Heart right ventricle (tissue), 16 donors: ENCODE data around the gene KLF11. TPM values are rescaled to one million over a fixed set of nuclear protein-coding genes. Genes with fewer than 3 reads are reported as not detected.

Experiments
- ATAC-seq, 8 donors: fragments of 200-7000 bp; cut with Tn5 transposase; one replicate each; pipeline ENCODE4 v1.9.1; 2020; ENCODE audit warnings: mild to moderate bottlenecking in 8 of 8, moderate library complexity in 8 of 8, moderate number of reproducible peaks in 1 of 8
- DNase-seq, 2 donors: peaks; one replicate each; pipeline ENCODE4 v3.0.0-alpha.2; 2020
- H3K27ac ChIP-seq, 10 donors: fragments of 200-600 bp; sonication (generic) in 2 of 10; one replicate each; pipeline versions ENCODE4 v1.5.0 to v1.8.0; 2020 to 2022; ENCODE audit warnings: mild to moderate bottlenecking in 3 of 10
- H3K27me3 ChIP-seq, 7 donors: fragments of 200-600 bp; one replicate each; pipeline ENCODE4 v1.8.0; 2021 to 2022; ENCODE audit warnings: mild to moderate bottlenecking in 2 of 7
- H3K36me3 ChIP-seq, 9 donors: fragments of 200-600 bp; sonication (generic) in 1 of 9; one replicate each; pipeline versions ENCODE4 v1.5.0 to v1.8.0; 2020 to 2022; ENCODE audit warnings: mild to moderate bottlenecking in 2 of 9
- H3K4me1 ChIP-seq, 9 donors: fragments of 200-600 bp; sonication (generic) in 1 of 9; one replicate each; pipeline versions ENCODE4 v1.5.0 to v1.8.0; 2020 to 2022; ENCODE audit warnings: mild to moderate bottlenecking in 4 of 9
- H3K4me3 ChIP-seq, 10 donors: fragments of 200-600 bp; sonication (generic) in 2 of 10; one replicate each; pipeline versions ENCODE4 v1.5.0 to v1.8.0; 2020 to 2022; ENCODE audit warnings: mild to moderate bottlenecking in 7 of 10, moderate library complexity in 2 of 10
- H3K9me3 ChIP-seq, 11 donors: fragments of 200-600 bp in 10 of 11; sonication (generic) in 2 of 11; one replicate each; pipeline versions ENCODE4 v1.5.0 to v1.8.0; 2013 to 2022; ENCODE audit warnings: mild to moderate bottlenecking in 2 of 11, control low read depth in 1 of 11, moderate library complexity in 1 of 11
- WGBS, 2 donors: extraction: QIAGEN DNeasy Blood & Tissue Kit; methylation state at CpG; one replicate each; pipeline ENCODE4 v1.1.7; 2013; ENCODE audit warnings: inconsistent platforms in 1 of 2; 5-methylcytosine and 5-hydroxymethylcytosine counted together
- intact Hi-C, 10 donors: fragments of 100-400 bp; cut with DNase I; formaldehyde crosslinking; loops; one replicate each; pipeline versions ENCODE4 v1.11.1 to v1.14.2; 2022
- polyA plus RNA-seq, 2 donors: library from polyadenylated mRNA; stranded (reverse); fragments of 200-250 nt; gene quantifications; one replicate each; pipeline ENCODE4 v1.2.3, GENCODE V29; 2013
- total RNA-seq, 10 donors: library from RNA; stranded (reverse); fragmentation: NEBNext Ultra II Directional in 3 of 10; extraction: Animal tissue kit (Norgen Biotek cat#: 25700) in 3 of 10; gene quantifications; one replicate each; pipeline versions ENCODE4 v1.2.1 to v1.2.4, GENCODE V29; 2021 to 2023
- TF ChIP-seq, protein P1 (sequence below), 9 donors: fragments of 200-600 bp; sonication (generic) in 2 of 9; IDR thresholded peaks; one replicate each; pipeline versions ENCODE4 v1.5.0 to v1.8.0; 2021 to 2022; ENCODE audit warnings: antibody characterized with exemption in 9 of 9, mild to moderate bottlenecking in 5 of 9, moderate library complexity in 1 of 9
- donor health status: Arrhythmogenic right ventricular cardiomyopathy.
- donor health status: ischemic (EF 13 %, LVEDD 7.1; RV severe dilation, severe dysfunction).
- donor health status: healthy with polysubstance abuse.
- donor health status: DM: no; HTN: yes; CAD: no.
- donor health status: DM: no; HTN: no; CAD: no.
- donor health status: ischemic (EF 25% LVEDD 6.9; RV normal size, moderate dysfunction).
- donor health status: ischemic (EF 25% LVEDD 5.7; RV mildly dilated, moderate dysfunction).
- donor health status: healthy.
- donor health status: DM: yes; HTN: yes; CAD: no.
- donor health status: Ischemic cardiomyopathy.
- donor health status: ischemic (EF 35%, LVEDD 5.7; RV mildly dilated, moderate dysfunction).
- donor health status: nonischemic (EF 11% LVEDD 7.7; RV severe dilation, severe dysfunction).
- donor health status: DM: yes; HTN: yes; CAD: no.
- donor health status: PGD.
- donor health status: ischemic (EF 29% LVEDD 5.4; RV normal size, mild dysfunction).
- donor health status: nonischemic (EF 23%, LVEDD 6.1; RV moderate dilation, normal function).

KLF11 gene
- total and polyA plus RNA-seq, 12 donors, result 6.1 to 33.7 (median 19.3) TPM

GRCh38 chr2:10083692-10084211, 40.4 kb downstream of the KLF11 start:
- Histone ChIP-seq H3K27ac (no peak overlapping the region), H3K36me3 (no peaks in the 10 kb centered on the region)
- intact Hi-C loops, result no loop called here

DNA sequence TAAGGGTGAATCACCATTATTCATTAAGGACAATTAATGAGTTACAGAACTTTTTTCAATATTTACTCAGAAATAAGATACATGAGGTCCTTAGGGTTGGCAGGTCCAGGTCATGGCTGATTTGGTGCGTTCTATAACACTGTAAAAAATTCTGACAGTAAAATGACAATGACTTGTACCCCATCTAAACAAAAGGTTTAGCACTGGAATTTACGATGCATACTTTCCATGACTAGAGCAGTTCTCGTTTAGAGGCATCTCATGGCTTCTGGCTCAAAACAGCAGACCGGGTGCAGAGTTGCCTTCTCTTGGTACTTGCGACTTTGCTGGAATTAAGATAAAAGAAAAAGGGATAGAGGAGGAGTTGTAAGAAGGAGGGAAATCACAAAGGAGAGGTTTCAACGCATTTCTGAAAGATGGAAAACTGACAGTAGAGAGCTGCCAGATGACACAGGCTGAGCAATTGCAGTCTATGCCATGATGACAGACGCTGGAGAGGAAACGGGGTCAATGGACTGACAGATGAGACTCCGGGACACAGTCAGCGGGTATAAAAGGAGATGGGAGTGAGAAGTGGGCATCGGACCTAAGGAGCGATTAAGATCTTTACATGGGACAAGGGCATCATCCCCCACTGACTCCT, 41.0 kb downstream of the KLF11 start:
- no peaks in the 10 kb centered on the region for H3K9me3 ChIP-seq
- H3K27ac ChIP-seq, result no peak overlapping the region
- 66 to 71% methylated on average over 12 of the region's 12 CpGs for WGBS, 2 donors
- peaks cover 0 to 68% (median 51%) of the 10 kb centered on the region in 7 donors for H3K27me3 ChIP-seq
- intact Hi-C loops, result no loop called here
- peaks cover 3 to 18% (median 10%) of the 10 kb centered on the region in 9 donors for H3K4me1 ChIP-seq
- TF ChIP-seq, protein P1, sequence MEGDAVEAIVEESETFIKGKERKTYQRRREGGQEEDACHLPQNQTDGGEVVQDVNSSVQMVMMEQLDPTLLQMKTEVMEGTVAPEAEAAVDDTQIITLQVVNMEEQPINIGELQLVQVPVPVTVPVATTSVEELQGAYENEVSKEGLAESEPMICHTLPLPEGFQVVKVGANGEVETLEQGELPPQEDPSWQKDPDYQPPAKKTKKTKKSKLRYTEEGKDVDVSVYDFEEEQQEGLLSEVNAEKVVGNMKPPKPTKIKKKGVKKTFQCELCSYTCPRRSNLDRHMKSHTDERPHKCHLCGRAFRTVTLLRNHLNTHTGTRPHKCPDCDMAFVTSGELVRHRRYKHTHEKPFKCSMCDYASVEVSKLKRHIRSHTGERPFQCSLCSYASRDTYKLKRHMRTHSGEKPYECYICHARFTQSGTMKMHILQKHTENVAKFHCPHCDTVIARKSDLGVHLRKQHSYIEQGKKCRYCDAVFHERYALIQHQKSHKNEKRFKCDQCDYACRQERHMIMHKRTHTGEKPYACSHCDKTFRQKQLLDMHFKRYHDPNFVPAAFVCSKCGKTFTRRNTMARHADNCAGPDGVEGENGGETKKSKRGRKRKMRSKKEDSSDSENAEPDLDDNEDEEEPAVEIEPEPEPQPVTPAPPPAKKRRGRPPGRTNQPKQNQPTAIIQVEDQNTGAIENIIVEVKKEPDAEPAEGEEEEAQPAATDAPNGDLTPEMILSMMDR (IDR thresholded peaks at IDR 0.05), result no peak
- H3K4me3 ChIP-seq, result no peak overlapping the region
- ATAC-seq, result no peak
- H3K36me3 ChIP-seq, result no peaks in the 10 kb centered on the region
- DNase-seq, result no peak

More at GRCh38 chr2:10083692-10084211, 40.4 kb downstream of the KLF11 start:
- no peak for ATAC-seq
- peaks cover 3 to 24% (median 16%) of the 10 kb centered on the region in 9 donors for H3K4me1 ChIP-seq
- H3K9me3 ChIP-seq, result no peaks in the 10 kb centered on the region
- TF ChIP-seq, protein P1 (IDR thresholded peaks at IDR 0.05), result no peak
- peaks cover 0 to 71% (median 48%) of the 10 kb centered on the region in 7 donors for H3K27me3 ChIP-seq
- DNase-seq, result no peak
- WGBS, 2 donors, result 64 to 66% methylated on average over 13 of the region's 13 CpGs
- no peak overlapping the region for H3K4me3 ChIP-seq

- Histone ChIP-seq H3K4me3 (no peak overlapping the region), H3K9me3 (no peaks in the 10 kb centered on the region), H3K36me3 (no peaks in the 10 kb centered on the region), H3K27me3 (peaks cover 0 to 74% (median 54%) of the 10 kb centered on the region in 7 donors), H3K4me1 (peaks cover 3 to 18% (median 9%) of the 10 kb centered on the region in 9 donors), H3K27ac (no peak overlapping the region)
- intact Hi-C loops, result no loop called here
- WGBS, 2 donors, result 68 to 82% methylated on average over 6 of the region's 6 CpGs
- DNase-seq (no peak), ATAC-seq (no peak)
- TF ChIP-seq, protein P1 (IDR thresholded peaks at IDR 0.05), result no peak
These were observed 41.8 kb downstream of the KLF11 start for GRCh38 chr2:10085043-10085667.

DNA sequence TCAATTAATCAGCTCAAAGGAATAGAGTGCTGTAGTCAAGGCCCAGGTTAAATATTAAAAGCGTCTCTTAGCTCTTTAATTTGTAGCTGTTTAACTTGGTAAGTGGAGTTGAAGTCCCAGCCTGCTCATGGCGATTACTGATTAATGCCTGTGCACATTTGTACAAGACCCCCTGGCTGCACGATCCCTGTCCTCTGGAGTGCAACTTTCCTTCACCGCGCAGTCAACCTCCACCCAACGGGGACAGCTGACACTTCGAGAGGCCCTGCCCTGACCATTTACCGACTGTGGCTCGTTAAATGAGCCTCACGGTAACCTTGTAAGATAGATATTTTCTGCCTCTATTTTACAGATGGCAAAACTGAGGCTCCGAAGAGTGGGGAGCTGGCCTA, 42.3 kb downstream of the KLF11 start:
- Histone ChIP-seq H3K27ac (no peak overlapping the region), H3K27me3 (peaks cover 0 to 74% (median 54%) of the 10 kb centered on the region in 7 donors), H3K4me1 (peaks cover 0 to 14% (median 5%) of the 10 kb centered on the region in 9 donors), H3K9me3 (no peaks in the 10 kb centered on the region), H3K4me3 (no peak overlapping the region), H3K36me3 (no peaks in the 10 kb centered on the region)
- WGBS, 2 donors, result 95 to 96% methylated on average over 11 of the region's 11 CpGs
- intact Hi-C loops, result no loop called here
- TF ChIP-seq, protein P1 (IDR thresholded peaks at IDR 0.05), result no peak
- ATAC-seq, result no peak
- no peak for DNase-seq
